IMR-90 (cell line): ENCODE results near the gene CASKIN1. TPM values are rescaled to one million over a fixed set of nuclear protein-coding genes. Genes with fewer than 3 reads are reported as not detected.

ENCODE experiments used
- ATAC-seq: fragments of 200-7000 bp; cut with Tn5 transposase; 2 replicates; pipeline ENCODE4 v1.9.1; 2020; ENCODE audit warnings: low read depth, mild to moderate bottlenecking, moderate library complexity
- BruUV-seq: library from RNA; stranded (reverse); fragments of 400-500 nt; replicated peaks from 2 replicates; lab custom pipeline; 2021; lab: Mats Ljungman, UMichigan
- CTCF ChIA-PET: fragments of 300-600 bp; formaldehyde crosslinking; extraction: SDS; loops from one replicate; lab custom pipeline; 2021; ENCODE audit warnings: antibody characterized with exemption; lab: Yijun Ruan, JAX
- POLR2A ChIA-PET: fragments of 300-600 bp; sonication (Branson Sonifier 250); formaldehyde crosslinking; loops from one replicate; lab custom pipeline; 2022; ENCODE audit warnings: antibody characterized with exemption; ENCODE audit not compliant: unreplicated experiment; lab: Charles Lee
- DNase-seq: peaks from one replicate; pipeline ENCODE4 v3.0.0; 2013
- H2AFZ ChIP-seq: replicated peaks from 2 replicates; pipeline ENCODE3; 2013; ENCODE audit warnings: low read length, mild to moderate bottlenecking; ENCODE audit not compliant: poor library complexity
- H2AK5ac ChIP-seq: 2 replicates; pipeline ENCODE4 v1.6.1; 2013; ENCODE audit warnings: low read depth, low read length, inconsistent platforms
- H2AK9ac ChIP-seq: replicated peaks from 2 replicates; pipeline ENCODE3; 2013; ENCODE audit warnings: mild to moderate bottlenecking, low read depth, low read length, moderate library complexity; ENCODE audit not compliant: poor library complexity
- H2BK120ac ChIP-seq: 2 replicates; pipeline ENCODE4 v1.6.1; 2013; ENCODE audit warnings: low read depth, low read length, inconsistent platforms
- H2BK15ac ChIP-seq: 3 replicates; pipeline ENCODE4 v1.6.1; 2013; ENCODE audit warnings: low read depth, low read length, inconsistent platforms
- H2BK20ac ChIP-seq: 2 replicates; pipeline ENCODE4 v1.6.1; 2013; ENCODE audit warnings: low read depth, mild to moderate bottlenecking, inconsistent platforms, low read length, moderate library complexity
- H2BK5ac ChIP-seq: 2 replicates; pipeline ENCODE4 v1.6.1; 2013; ENCODE audit warnings: mild to moderate bottlenecking, low read depth, low read length, inconsistent platforms; ENCODE audit not compliant: poor library complexity, severe bottlenecking
- H3K14ac ChIP-seq: replicated peaks from 2 replicates; pipeline ENCODE4 v1.6.1; 2013; ENCODE audit warnings: low read depth, low read length, inconsistent platforms
- H3K18ac ChIP-seq: 2 replicates; pipeline ENCODE4 v1.6.1; 2013; ENCODE audit warnings: low read depth, low read length, control low read depth
- H3K23ac ChIP-seq: 2 replicates; pipeline ENCODE4 v1.6.1; 2013; ENCODE audit warnings: low read depth, low read length, inconsistent platforms
- H3K27ac ChIP-seq: 2 replicates; pipeline ENCODE4 v1.5.1; 2013; ENCODE audit warnings: mild to moderate bottlenecking, control low read depth, low read length; ENCODE audit not compliant: insufficient read depth
- H3K27me3 ChIP-seq: 2 replicates; pipeline ENCODE4 v1.6.1; 2013; ENCODE audit warnings: low read length; ENCODE audit not compliant: control insufficient read depth, insufficient read depth
- H3K36me3 ChIP-seq: 2 replicates; pipeline ENCODE4 v1.6.1; 2013; ENCODE audit warnings: low read length, mixed read lengths; ENCODE audit not compliant: control insufficient read depth, insufficient read depth
- H3K4ac ChIP-seq: 2 replicates; pipeline ENCODE4 v1.6.1; 2013; ENCODE audit warnings: low read depth, low read length, inconsistent platforms
- H3K4me1 ChIP-seq: 2 replicates; pipeline ENCODE4 v1.6.1; 2013; ENCODE audit warnings: low read length, mixed read lengths; ENCODE audit not compliant: control insufficient read depth, insufficient read depth
- H3K4me2 ChIP-seq: 2 replicates; pipeline ENCODE4 v1.6.1; 2013; ENCODE audit warnings: low read depth, mild to moderate bottlenecking, control low read depth, low read length, moderate library complexity
- H3K4me3 ChIP-seq: 2 replicates; pipeline ENCODE4 v1.5.1; 2013; ENCODE audit warnings: low read depth, mild to moderate bottlenecking, control low read depth, low read length, moderate library complexity; ENCODE audit not compliant: insufficient read depth
- H3K56ac ChIP-seq: 2 replicates; pipeline ENCODE4 v1.6.1; 2013; ENCODE audit warnings: low read length, inconsistent platforms; ENCODE audit not compliant: insufficient read depth; ENCODE audit errors: extremely low read depth
- H3K79me1 ChIP-seq, 2 experiments: 2 replicates each; pipeline ENCODE4 v1.6.1; 2013; ENCODE audit warnings: low read length in 2 of 2, inconsistent platforms in 1 of 2, low read depth in 1 of 2
- H3K9ac ChIP-seq: 2 replicates; pipeline ENCODE4 v1.6.1; 2013; ENCODE audit warnings: low read depth, low read length, control low read depth
- H3K9me1 ChIP-seq: 2 replicates; pipeline ENCODE4 v1.6.1; 2013; ENCODE audit warnings: low read length, inconsistent platforms; ENCODE audit not compliant: insufficient read depth
- H3K9me3 ChIP-seq: 2 replicates; pipeline ENCODE4 v1.6.1; 2013; ENCODE audit warnings: low read length; ENCODE audit not compliant: control insufficient read depth, insufficient read depth
- H4K20me1 ChIP-seq: 2 replicates; pipeline ENCODE4 v1.6.1; 2013; ENCODE audit warnings: low read length, inconsistent platforms; ENCODE audit not compliant: insufficient read depth
- H4K5ac ChIP-seq: 2 replicates; pipeline ENCODE4 v1.6.1; 2013; ENCODE audit warnings: mild to moderate bottlenecking, low read depth, low read length, control low read depth
- H4K8ac ChIP-seq, 2 experiments: 2 replicates each; pipeline ENCODE4 v1.6.1; 2013; ENCODE audit warnings: low read depth in 2 of 2, low read length in 2 of 2, control low read depth in 1 of 2, inconsistent platforms in 1 of 2
- H4K91ac ChIP-seq: 2 replicates; pipeline ENCODE4 v1.6.1; 2013; ENCODE audit warnings: low read depth, low read length, inconsistent platforms; ENCODE audit not compliant: insufficient read depth
- BHLHE40 ChIP-seq: fragments of 150-350 bp; IDR thresholded peaks from 2 replicates; pipeline ENCODE4 v1.6.1; 2016; ENCODE audit warnings: mild to moderate bottlenecking, low read depth, low read length
- CEBPB ChIP-seq: IDR thresholded peaks from 2 replicates; pipeline ENCODE4 v1.6.1; 2012; ENCODE audit warnings: low read depth, low read length, improper control_type of control experiment
- CHD1 ChIP-seq: IDR thresholded peaks from 2 replicates; pipeline ENCODE4 v1.6.1; 2012; ENCODE audit warnings: low read depth, low read length, improper control_type of control experiment
- FOS ChIP-seq: fragments of 150-350 bp; IDR thresholded peaks from 2 replicates; pipeline ENCODE4 v1.6.1; 2016; ENCODE audit warnings: low read depth, low read length
- MAFK ChIP-seq: IDR thresholded peaks from 2 replicates; pipeline ENCODE4 v1.6.1; 2012; ENCODE audit warnings: low read depth, low read length, improper control_type of control experiment
- MAZ ChIP-seq: IDR thresholded peaks from 2 replicates; pipeline ENCODE4 v1.6.1; 2012; ENCODE audit warnings: low read depth, mild to moderate bottlenecking, low read length, improper control_type of control experiment, moderate library complexity, borderline replicate concordance
- MXI1 ChIP-seq: IDR thresholded peaks from 2 replicates; pipeline ENCODE4 v1.6.1; 2012; ENCODE audit warnings: low read depth, mild to moderate bottlenecking, low read length, moderate library complexity, borderline replicate concordance
- NFE2L2 ChIP-seq: fragments of 150-350 bp; IDR thresholded peaks from 2 replicates; pipeline ENCODE4 v1.6.1; 2016; ENCODE audit warnings: low read depth, mild to moderate bottlenecking, low read length
- POLR2A ChIP-seq: IDR thresholded peaks from 2 replicates; pipeline ENCODE4 v1.6.1; 2012; ENCODE audit warnings: mild to moderate bottlenecking, low read depth, low read length
- RAD21 ChIP-seq: IDR thresholded peaks from 2 replicates; pipeline ENCODE4 v1.6.1; 2012; ENCODE audit warnings: low read length, improper control_type of control experiment
- RCOR1 ChIP-seq: IDR thresholded peaks from 2 replicates; pipeline ENCODE4 v1.6.1; 2012; ENCODE audit warnings: mild to moderate bottlenecking, low read length, improper control_type of control experiment; ENCODE audit not compliant: insufficient replicate concordance
- RFX5 ChIP-seq: IDR thresholded peaks from 2 replicates; pipeline ENCODE4 v1.8.0; 2012; ENCODE audit warnings: low read depth, mild to moderate bottlenecking, low read length, moderate library complexity
- SMC3 ChIP-seq: fragments of 150-350 bp; IDR thresholded peaks from 2 replicates; pipeline ENCODE4 v1.6.1; 2016; ENCODE audit warnings: low read depth, mild to moderate bottlenecking, antibody characterized with exemption, low read length, moderate library complexity
- USF2 ChIP-seq: fragments of 150-350 bp; IDR thresholded peaks from 2 replicates; pipeline ENCODE4 v1.6.1; 2017; ENCODE audit warnings: mild to moderate bottlenecking, antibody characterized with exemption, low read length, low read depth
- WGBS, 2 experiments: methylation state at CpG; one replicate each; pipeline versions ENCODE4 v1.1.5 to v1.1.7; 2013; ENCODE audit warnings: missing lambda C conversion rate in 2 of 2; ENCODE audit not compliant: insufficient read length in 1 of 2; ENCODE audit errors: extremely low coverage in 2 of 2; 5-methylcytosine and 5-hydroxymethylcytosine counted together
- dilution Hi-C: fragments of 300-500 bp; cut with HindIII; formaldehyde crosslinking; loops from one replicate; pipeline ENCODE4 v1.14.3; 2018; ENCODE audit warnings: low sequenced_read_pairs; ENCODE audit not compliant: unreplicated experiment
- in situ Hi-C: fragments of 300-500 bp; cut with MboI; formaldehyde crosslinking; loops from 3 replicates; pipeline ENCODE4 v1.14.3; 2019; ENCODE audit warnings: low sequenced_read_pairs, inconsistent platforms, mixed read lengths
- intact Hi-C: fragments of 100-400 bp; cut with micrococcal nuclease; formaldehyde crosslinking; loops from 2 replicates; pipeline ENCODE4 v1.10.0; 2022
- polyA plus RNA-seq, 3 experiments: library from polyadenylated mRNA; depleted of rRNA; stranded (reverse); fragments of >200 nt; gene quantifications; 2 replicates each; pipeline ENCODE4 v1.2.3, GENCODE V29; 2012; ENCODE audit warnings: low replicate concordance in 1 of 3
- total RNA-seq: library from RNA; depleted of rRNA; stranded (reverse); fragments of >200 nt; gene quantifications from 2 replicates; pipeline ENCODE4 v1.2.3, GENCODE V29; 2012
- TF ChIP-seq, protein P1 (sequence below): conservative IDR thresholded peaks from 2 replicates; pipeline ENCODE4 v1.5.1; 2012; ENCODE audit warnings: mild to moderate bottlenecking, low read depth, low read length, improper control_type of control experiment
- TF ChIP-seq, protein P2 (sequence below): fragments of 150-350 bp; IDR thresholded peaks from 2 replicates; pipeline ENCODE4 v1.6.1; 2016; ENCODE audit warnings: low read depth, mild to moderate bottlenecking, low read length, moderate library complexity, borderline replicate concordance

CASKIN1 gene
- total and polyA plus RNA-seq, 2 of the 4 experiments (the other 2 are of a cell fraction): 0.05 TPM; not detected in 1

- Histone ChIP-seq H4K8ac (no peak overlapping the region), H3K18ac (no peak overlapping the region), H3K27ac (no peak overlapping the region), H3K14ac (no peak overlapping the region), H4K5ac (no peak overlapping the region), H2BK5ac (no peak overlapping the region), H3K9me1 (0 out of 2 replicates have a peak, but pooled peaks cover 2% of the 10 kb centered on the region), H3K4me2 (no peak overlapping the region), H3K79me1 (peaks cover 14 to 30% of the 10 kb centered on the region in 2 experiments), H3K36me3 (peaks cover 51% of the 10 kb centered on the region), H3K4me1 (no peaks in the 10 kb centered on the region), H3K9ac (no peak overlapping the region), H3K23ac (no peak overlapping the region), H2BK20ac (no peak overlapping the region), H3K56ac (no peak overlapping the region), H2AFZ (no peak overlapping the region), H4K20me1 (no peaks in the 10 kb centered on the region; the same call in none of the 2 replicates), H2AK9ac (peak overlapping the region; percentile 42), H2AK5ac (no peak overlapping the region), H3K27me3 (no peaks in the 10 kb centered on the region), H2BK120ac (no peak overlapping the region), H2BK15ac (no peak overlapping the region), H4K91ac (no peak overlapping the region), H3K9me3 (no peaks in the 10 kb centered on the region), H3K4ac (no peak overlapping the region), H3K4me3 (no peak overlapping the region)
- ChIA-PET POLR2A (no interaction called here), CTCF (interaction anchor here (0.5 kb wide), 1 partner anchor 406 kb away, joined by 7 read pairs; no protein-coding TSS in a partner anchor)
- dilution Hi-C loops (no loop called here), in situ Hi-C loops (no loop called here), intact Hi-C loops (no loop called here)
- 100% methylated on average over 4 of the region's 11 CpGs; no CpG with 5 or more reads in 1 of the 2 experiments for WGBS, 2 experiments
- TF ChIP-seq MAFK (no peak), BHLHE40 (no peak), MXI1 (no peak), CEBPB (no peak), USF2 (no peak), RCOR1 (no peak), SMC3 (no peak), CHD1 (no peak), NFE2L2 (no peak), MAZ (no peak), FOS (no peak), RAD21 (no peak), POLR2A (no peak), RFX5 (no peak)
- TF ChIP-seq, protein P1, sequence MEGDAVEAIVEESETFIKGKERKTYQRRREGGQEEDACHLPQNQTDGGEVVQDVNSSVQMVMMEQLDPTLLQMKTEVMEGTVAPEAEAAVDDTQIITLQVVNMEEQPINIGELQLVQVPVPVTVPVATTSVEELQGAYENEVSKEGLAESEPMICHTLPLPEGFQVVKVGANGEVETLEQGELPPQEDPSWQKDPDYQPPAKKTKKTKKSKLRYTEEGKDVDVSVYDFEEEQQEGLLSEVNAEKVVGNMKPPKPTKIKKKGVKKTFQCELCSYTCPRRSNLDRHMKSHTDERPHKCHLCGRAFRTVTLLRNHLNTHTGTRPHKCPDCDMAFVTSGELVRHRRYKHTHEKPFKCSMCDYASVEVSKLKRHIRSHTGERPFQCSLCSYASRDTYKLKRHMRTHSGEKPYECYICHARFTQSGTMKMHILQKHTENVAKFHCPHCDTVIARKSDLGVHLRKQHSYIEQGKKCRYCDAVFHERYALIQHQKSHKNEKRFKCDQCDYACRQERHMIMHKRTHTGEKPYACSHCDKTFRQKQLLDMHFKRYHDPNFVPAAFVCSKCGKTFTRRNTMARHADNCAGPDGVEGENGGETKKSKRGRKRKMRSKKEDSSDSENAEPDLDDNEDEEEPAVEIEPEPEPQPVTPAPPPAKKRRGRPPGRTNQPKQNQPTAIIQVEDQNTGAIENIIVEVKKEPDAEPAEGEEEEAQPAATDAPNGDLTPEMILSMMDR: no peak
- TF ChIP-seq, protein P2, sequence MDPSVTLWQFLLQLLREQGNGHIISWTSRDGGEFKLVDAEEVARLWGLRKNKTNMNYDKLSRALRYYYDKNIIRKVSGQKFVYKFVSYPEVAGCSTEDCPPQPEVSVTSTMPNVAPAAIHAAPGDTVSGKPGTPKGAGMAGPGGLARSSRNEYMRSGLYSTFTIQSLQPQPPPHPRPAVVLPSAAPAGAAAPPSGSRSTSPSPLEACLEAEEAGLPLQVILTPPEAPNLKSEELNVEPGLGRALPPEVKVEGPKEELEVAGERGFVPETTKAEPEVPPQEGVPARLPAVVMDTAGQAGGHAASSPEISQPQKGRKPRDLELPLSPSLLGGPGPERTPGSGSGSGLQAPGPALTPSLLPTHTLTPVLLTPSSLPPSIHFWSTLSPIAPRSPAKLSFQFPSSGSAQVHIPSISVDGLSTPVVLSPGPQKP: no peak
- DNase-seq: no peak
- BruUV-seq: no TSS peak
- no peak for ATAC-seq
Observed at GRCh38 chr16:2243781-2244180, 47.4 kb upstream of the CASKIN1 start.
